Liver (tissue), 3 donors: ENCODE measurements around the gene NINJ2.

Source experiments
- FOXA1 ChIP-seq: IDR thresholded peaks from 2 replicates; pipeline ENCODE4 v1.6.1; 2016; ENCODE audit warnings: antibody characterized with exemption
- GABPA ChIP-seq, 2 donors: IDR thresholded peaks in 1 of 2; conservative IDR thresholded peaks in 1 of 2; 2 replicates each; pipeline ENCODE4 v1.6.1; 2016; ENCODE audit warnings: antibody characterized with exemption in 2 of 2, mild to moderate bottlenecking in 1 of 2, moderate library complexity in 1 of 2
- HNF4G ChIP-seq: IDR thresholded peaks from 2 replicates; pipeline ENCODE4 v1.6.1; 2016; ENCODE audit warnings: antibody characterized with exemption
- JUND ChIP-seq, 2 donors: IDR thresholded peaks; 2 replicates each; pipeline ENCODE4 v1.6.1; 2016; ENCODE audit warnings: antibody characterized with exemption in 2 of 2
- RAD21 ChIP-seq, 2 donors: IDR thresholded peaks; 2 replicates each; pipeline ENCODE4 v1.6.1; 2016; ENCODE audit warnings: antibody characterized with exemption in 2 of 2, mild to moderate bottlenecking in 2 of 2
- REST ChIP-seq: IDR thresholded peaks from 2 replicates; pipeline ENCODE4 v1.6.1; 2016; ENCODE audit warnings: antibody characterized with exemption, mild to moderate bottlenecking
- RXRA ChIP-seq, 2 donors: IDR thresholded peaks; 2 replicates each; pipeline ENCODE4 v1.6.1; 2017 to 2018; ENCODE audit warnings: antibody characterized with exemption in 2 of 2, mild to moderate bottlenecking in 1 of 2
- SP1 ChIP-seq: IDR thresholded peaks from 2 replicates; pipeline ENCODE4 v1.6.1; 2018; ENCODE audit warnings: antibody characterized with exemption, mild to moderate bottlenecking
- TAF1 ChIP-seq: conservative IDR thresholded peaks from 2 replicates; pipeline ENCODE4 v1.6.1; 2016; ENCODE audit warnings: antibody characterized with exemption, mild to moderate bottlenecking
- TF ChIP-seq, protein P1 (sequence below): fragments of 150-350 bp; IDR thresholded peaks from 2 replicates; pipeline ENCODE4 v1.5.1; 2017; ENCODE audit warnings: improper control_type of control experiment, low read depth, low read length; ENCODE audit not compliant: missing input control
- TF ChIP-seq, protein P2 (sequence below): IDR thresholded peaks from 2 replicates; pipeline ENCODE4 v1.6.1; 2016; ENCODE audit warnings: antibody characterized with exemption
- donor health status: healthy.
- donor health status: healthy.

GRCh38 chr12:700016-700415 lies 36.8 kb upstream of the NINJ2 start:
- TF ChIP-seq JUND (IDR thresholded peaks at IDR 0.05) = no peak
- TF ChIP-seq, protein P1, sequence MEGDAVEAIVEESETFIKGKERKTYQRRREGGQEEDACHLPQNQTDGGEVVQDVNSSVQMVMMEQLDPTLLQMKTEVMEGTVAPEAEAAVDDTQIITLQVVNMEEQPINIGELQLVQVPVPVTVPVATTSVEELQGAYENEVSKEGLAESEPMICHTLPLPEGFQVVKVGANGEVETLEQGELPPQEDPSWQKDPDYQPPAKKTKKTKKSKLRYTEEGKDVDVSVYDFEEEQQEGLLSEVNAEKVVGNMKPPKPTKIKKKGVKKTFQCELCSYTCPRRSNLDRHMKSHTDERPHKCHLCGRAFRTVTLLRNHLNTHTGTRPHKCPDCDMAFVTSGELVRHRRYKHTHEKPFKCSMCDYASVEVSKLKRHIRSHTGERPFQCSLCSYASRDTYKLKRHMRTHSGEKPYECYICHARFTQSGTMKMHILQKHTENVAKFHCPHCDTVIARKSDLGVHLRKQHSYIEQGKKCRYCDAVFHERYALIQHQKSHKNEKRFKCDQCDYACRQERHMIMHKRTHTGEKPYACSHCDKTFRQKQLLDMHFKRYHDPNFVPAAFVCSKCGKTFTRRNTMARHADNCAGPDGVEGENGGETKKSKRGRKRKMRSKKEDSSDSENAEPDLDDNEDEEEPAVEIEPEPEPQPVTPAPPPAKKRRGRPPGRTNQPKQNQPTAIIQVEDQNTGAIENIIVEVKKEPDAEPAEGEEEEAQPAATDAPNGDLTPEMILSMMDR = no peak
- TF ChIP-seq, protein P2, sequence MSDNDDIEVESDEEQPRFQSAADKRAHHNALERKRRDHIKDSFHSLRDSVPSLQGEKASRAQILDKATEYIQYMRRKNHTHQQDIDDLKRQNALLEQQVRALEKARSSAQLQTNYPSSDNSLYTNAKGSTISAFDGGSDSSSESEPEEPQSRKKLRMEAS = no peak
- TF ChIP-seq GABPA (IDR thresholded peaks at IDR 0.05 in 1 of 2, conservative IDR thresholded peaks at IDR 0.05 in 1 of 2) = no peak
- no peak for TF ChIP-seq RAD21 (IDR thresholded peaks at IDR 0.05)
- TF ChIP-seq TAF1 = no peak
- no peak for TF ChIP-seq FOXA1
- no peak for TF ChIP-seq SP1
- TF ChIP-seq REST = no peak
- TF ChIP-seq HNF4G = no peak
- TF ChIP-seq RXRA (IDR thresholded peaks at IDR 0.05) = no peak
